Kidney glomerular epithelial cell (primary cell): ENCODE results near the gene SEC22A.

Experiments
- DNase-seq: peaks from one replicate; lab custom pipeline; 2025; lab: John Stamatoyannopoulos, UW

SEC22A gene

GRCh38 chr3:123201557-123202427 is at the start of gene SEC22A:
Gene SEC22A (plus strand): TSS chr3:123201943. CDS start chr3:123209218, 7,275 bp downstream.
- peak; percentile 91 for DNase-seq

GRCh38 chr3:123152687-123153086 is 49.1 kb upstream of the SEC22A start:
- DNase-seq = no peak

- DNase-seq = no peak
Observed at GRCh38 chr3:123153125-123154019, 48.4 kb upstream of the SEC22A start.

- DNase-seq = no peak
Observed at GRCh38 chr3:123154020-123154985, 47.4 kb upstream of the SEC22A start.

GRCh38 chr3:123155471-123156011 is 46.2 kb upstream of the SEC22A start:
- DNase-seq = no peak

- no peak for DNase-seq
Observed at GRCh38 chr3:123156276-123156995, 45.3 kb upstream of the SEC22A start.

- DNase-seq = no peak
Observed at GRCh38 chr3:123157209-123157597, 44.5 kb upstream of the SEC22A start.

- no peak for DNase-seq
Observed at GRCh38 chr3:123157598-123158287, 44.0 kb upstream of the SEC22A start.

- no peak for DNase-seq
Observed at GRCh38 chr3:123158330-123158729, 43.4 kb upstream of the SEC22A start.

- no peak for DNase-seq
Observed at GRCh38 chr3:123158899-123159390, 42.8 kb upstream of the SEC22A start.

GRCh38 chr3:123159926-123160635 is 41.7 kb upstream of the SEC22A start:
- DNase-seq = no peak

GRCh38 chr3:123161167-123161566 is 40.6 kb upstream of the SEC22A start:
- DNase-seq = no peak

GRCh38 chr3:123163141-123163540 is 38.6 kb upstream of the SEC22A start:
- no peak for DNase-seq

- no peak for DNase-seq
Observed at GRCh38 chr3:123165163-123165562, 36.6 kb upstream of the SEC22A start.

- DNase-seq = no peak
Observed at GRCh38 chr3:123167686-123168085, 34.1 kb upstream of the SEC22A start.

- DNase-seq = no peak
Observed at GRCh38 chr3:123168122-123168521, 33.6 kb upstream of the SEC22A start.

GRCh38 chr3:123168605-123169004 is 33.1 kb upstream of the SEC22A start:
- DNase-seq = no peak

- DNase-seq = peak; percentile 58
Observed at GRCh38 chr3:123169492-123169929, 32.2 kb upstream of the SEC22A start.

- no peak for DNase-seq
Observed at GRCh38 chr3:123169930-123170329, 31.8 kb upstream of the SEC22A start.
